ENCODE data around the gene PRDM16.

PRDM16 gene

DNA sequence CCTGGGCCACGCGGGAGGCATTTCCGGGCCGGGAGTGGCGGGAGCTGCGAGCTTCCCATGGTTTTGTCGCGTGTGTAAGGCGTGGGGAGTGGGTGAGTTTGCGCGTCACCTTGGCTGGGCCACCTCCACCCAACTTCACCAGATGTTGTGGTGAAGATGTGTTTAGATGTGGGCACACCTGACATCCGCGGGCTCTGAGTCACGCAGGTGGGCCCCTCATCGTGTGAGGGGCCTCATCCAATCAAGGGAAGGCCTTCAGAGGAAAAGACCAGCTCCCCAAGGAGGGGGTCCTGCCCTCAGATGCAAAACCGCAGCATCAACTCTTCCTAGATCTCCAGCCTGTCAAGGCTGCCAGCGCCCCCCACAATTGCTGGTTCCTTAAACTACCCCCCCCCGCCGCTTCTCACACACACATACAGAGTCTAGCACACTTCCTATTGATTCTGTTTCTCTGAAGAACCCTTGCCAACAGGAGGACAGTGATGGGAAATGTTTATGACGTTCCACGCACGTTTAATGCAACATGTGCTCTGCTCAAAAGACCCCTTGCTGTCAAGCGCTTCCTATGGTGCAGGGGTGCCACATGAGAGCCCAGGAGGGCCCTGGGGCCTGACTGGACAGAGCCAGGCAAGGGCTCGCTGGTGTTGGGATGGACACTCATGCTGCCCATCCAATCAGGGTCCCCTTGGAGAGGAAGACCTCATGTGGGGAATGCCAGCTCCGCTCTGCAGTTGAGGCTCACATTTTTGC lies 35.8 kb upstream of the PRDM16 start:
- peak; percentile 38 for DNase-seq

DNA sequence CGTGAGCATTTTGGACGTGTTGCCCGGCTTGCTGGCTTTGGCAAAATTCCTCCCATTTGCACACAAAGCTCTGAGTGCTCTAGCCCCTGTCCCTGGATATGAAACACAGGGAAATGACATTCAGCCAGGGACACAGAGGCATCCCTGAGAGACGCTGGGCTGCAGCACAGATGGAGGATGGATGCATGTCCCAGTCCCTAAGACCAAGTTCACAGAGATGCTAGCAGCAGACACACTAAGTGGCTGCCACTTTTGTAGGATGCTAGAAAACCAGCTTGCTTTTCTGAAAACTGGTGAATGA lies 35.3 kb upstream of the PRDM16 start:
- DNase-seq = no peak

GRCh38 chr1:3034162-3034561 lies 34.8 kb upstream of the PRDM16 start:
- DNase-seq = no peak

DNA sequence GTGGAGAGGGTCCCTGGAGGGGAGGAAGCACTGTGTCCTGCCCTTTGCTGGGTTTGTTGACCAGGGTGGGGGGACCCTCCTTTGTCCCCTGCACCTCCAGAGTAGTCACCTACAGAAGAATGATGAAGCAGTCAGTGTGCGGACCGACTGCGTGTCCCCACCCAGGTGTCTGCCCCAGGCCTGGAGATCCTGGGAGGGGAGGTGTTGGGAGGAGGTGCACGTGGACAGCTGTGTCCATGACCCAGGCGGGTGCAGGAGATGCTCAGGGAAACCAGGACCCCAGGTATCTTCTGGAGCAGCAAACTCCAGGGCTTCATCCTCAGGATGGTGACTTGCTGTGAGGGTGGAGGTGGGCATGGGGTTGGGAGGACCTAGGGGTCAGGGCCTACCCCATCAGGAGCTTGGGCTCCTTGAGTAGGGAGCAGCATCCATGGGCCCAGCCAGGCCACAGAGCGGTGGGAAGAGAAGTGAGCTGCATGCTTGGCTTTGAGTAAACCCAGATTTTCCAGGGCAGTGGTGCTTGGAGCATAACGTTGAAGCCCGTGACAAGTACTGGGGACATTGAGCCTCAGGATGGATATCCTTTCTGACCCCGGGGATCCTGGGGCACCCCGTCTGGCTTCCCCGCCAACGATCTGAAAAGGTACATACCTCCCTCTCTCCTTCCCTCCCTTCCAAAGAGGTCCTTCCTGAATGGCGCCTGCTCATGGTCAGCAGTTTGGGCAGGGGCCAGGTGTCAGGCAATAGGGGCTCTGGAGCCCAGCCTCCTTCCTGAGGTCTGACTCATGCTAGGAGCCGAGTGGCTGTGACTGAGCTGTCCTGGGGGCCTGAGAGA lies 34.1 kb upstream of the PRDM16 start:
- no peak for DNase-seq

DNA sequence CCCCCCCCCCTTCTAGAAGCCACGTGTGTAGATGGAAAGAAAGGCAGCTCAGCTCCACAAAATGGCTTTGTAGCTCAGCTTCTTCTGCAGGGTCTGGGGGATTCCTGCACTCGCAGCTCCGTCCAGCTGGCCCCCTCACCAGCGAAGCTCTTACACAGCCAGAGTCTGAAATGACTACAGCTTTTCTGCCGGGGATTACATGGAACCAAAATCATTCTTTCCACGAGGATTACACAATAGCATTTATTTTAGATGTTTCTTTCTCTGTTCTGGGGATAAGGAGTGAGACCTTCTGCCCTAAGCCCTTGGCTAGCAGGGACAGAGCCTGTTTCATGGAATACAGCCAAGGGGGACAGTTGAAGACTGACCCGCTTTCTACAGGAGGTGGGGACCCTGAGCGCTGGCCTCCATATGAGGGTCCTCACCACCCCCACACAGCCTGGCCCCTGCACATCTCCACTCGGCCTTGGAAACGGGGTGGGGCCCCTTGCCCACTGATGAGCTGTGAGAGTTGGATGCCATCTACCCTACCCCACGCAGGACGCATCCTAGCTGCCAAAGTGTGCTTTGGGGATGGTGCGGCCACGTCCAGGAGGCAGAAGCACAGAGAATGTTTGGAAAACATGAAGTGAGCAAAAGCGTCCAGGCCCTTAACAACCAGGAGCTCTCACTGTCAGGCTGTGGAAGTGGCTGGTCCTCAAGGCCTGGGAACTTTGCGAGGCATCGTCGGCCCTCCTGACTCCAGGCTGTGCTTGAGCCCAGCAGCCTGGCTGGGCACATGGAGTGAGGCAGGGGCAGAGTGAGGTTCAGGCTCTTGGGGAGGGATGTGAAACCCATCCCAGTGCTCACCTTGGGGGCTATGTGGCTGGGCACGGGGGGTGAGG lies 33.2 kb upstream of the PRDM16 start:
- no peak for DNase-seq

GRCh38 chr1:3036447-3037280 lies 32.3 kb upstream of the PRDM16 start:
- no peak for DNase-seq

- no peak for DNase-seq
Observed at GRCh38 chr1:3037281-3038040, 31.5 kb upstream of the PRDM16 start.

DNA sequence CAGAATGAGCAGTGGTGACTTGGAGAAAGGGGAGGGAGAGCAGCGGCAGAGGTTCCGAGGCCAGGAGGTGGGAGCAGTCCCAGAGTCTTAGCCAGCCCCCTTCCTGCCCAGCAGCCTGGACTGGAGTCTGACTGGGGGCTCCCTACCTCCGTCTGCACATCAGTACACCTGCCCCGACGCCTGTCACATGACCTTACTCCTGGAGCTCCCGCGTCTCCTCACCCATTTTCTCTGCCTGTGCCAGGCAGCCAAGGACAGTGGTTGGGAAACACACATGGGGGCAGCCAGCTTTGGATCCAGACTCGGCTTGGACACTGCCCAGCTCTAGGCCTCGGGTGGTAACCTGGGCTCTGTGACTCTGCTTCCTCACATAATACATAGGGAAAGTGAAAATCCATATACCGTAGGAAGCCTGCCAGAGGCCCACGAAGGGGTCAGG lies 30.9 kb upstream of the PRDM16 start:
- DNase-seq = no peak

- no peak for DNase-seq
Observed at GRCh38 chr1:3038571-3039181, 30.3 kb upstream of the PRDM16 start.

DNA sequence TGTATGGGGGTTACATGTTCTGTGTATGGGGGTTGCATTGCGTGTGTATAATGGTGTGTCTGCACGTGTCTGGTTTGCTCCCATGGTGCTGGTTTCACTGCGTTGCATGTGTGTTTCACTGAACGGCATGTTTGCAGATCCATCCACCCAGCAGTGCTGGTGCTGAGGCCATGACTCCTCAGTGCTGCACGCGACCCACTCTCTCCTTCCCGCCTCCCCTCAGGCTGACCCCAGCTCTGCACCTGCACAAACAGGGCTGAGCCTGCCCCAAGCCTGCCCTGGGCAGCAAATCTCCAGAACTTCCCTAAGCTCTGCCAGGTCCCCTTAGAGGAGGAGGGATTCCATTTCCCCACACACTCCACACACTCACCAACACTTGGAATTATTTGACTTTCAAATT lies 29.0 kb upstream of the PRDM16 start:
- DNase-seq = no peak

GRCh38 chr1:3042481-3042880 lies 26.5 kb upstream of the PRDM16 start:
- DNase-seq = no peak

DNA sequence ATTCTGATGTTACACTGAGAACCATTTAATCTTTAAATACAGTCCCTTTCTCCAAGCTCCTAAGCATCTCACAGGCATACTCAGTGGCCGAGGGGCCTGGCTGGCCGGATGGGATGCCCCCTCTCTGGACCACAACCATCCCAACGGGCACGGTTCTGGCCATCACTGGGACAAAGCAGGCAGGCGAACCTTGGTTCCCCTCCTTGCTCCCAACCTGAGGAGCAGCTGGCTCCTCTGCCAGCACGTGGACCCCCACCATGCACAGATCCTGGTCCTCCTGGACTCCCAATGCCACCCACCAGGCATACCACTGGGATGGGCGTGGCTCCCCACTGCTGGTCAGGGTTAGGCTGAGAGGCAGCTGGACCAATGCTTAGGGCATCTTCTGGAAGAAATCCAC lies 19.8 kb upstream of the PRDM16 start:
- no peak for DNase-seq

GRCh38 chr1:3049905-3050304 lies 19.1 kb upstream of the PRDM16 start:
- DNase-seq = no peak

- no peak for DNase-seq
Observed at GRCh38 chr1:3050603-3051002, 18.4 kb upstream of the PRDM16 start.

- no peak for DNase-seq
Observed at GRCh38 chr1:3051270-3052268, 17.4 kb upstream of the PRDM16 start.

GRCh38 chr1:3052501-3052900 lies 16.5 kb upstream of the PRDM16 start:
- DNase-seq = no peak

GRCh38 chr1:3053366-3053980 lies 15.5 kb upstream of the PRDM16 start:
- no peak for DNase-seq

GRCh38 chr1:3053986-3054385 lies 15.0 kb upstream of the PRDM16 start:
- no peak for DNase-seq

GRCh38 chr1:3054474-3054873 lies 14.5 kb upstream of the PRDM16 start:
- DNase-seq = no peak

- DNase-seq = no peak
Observed at GRCh38 chr1:3055051-3055450, 14.0 kb upstream of the PRDM16 start.
